ENCODE measurements around the gene SCAF4.

GRCh38 chr21:31656199-31657095 is 75.5 kb downstream of the SCAF4 start:
- TF ChIP-seq CTCF (IDR thresholded peaks at IDR 0.05; ENCODE audit: borderline replicate concordance, extremely low read depth, low read length, poor library complexity, severe bottlenecking) (no peak), EZH2 (IDR thresholded peaks at IDR 0.05; ENCODE audit: borderline replicate concordance, low read depth, low read length, severe bottlenecking) (no peak)
